ENCODE results near the gene LIFR. TPM values are rescaled to one million over a fixed set of nuclear protein-coding genes. Genes with fewer than 3 reads are reported as not detected.

The LIFR gene
- polyA plus RNA-seq, 1 donor, result 43.1 TPM

- DNase-seq (ENCODE audit: low read depth), result peak; percentile 25
These were observed 5.1 kb downstream of the LIFR start for GRCh38 chr5:38551030-38552017.

- no peak for DNase-seq (ENCODE audit: low read depth)
These were observed 8.2 kb downstream of the LIFR start for GRCh38 chr5:38548064-38548759.

DNA sequence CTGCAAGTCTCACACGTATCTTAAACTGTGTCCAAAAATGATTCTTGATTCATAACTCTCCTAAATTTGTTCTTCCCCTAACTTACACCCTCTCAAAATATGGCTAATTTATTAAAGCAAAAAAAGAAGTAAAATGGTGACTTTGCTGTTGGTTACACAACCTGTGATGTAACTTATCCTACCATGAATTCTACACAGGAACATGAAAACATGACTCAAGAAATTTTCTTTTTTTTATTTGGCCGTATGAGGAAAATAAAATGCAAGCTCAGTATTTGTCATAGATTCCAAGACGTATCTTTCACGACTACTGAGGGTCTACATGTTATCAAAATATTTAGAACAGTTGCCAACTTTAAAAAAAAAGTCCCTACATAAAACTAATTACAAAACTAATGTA is 9.2 kb downstream of the LIFR start:
- no peak for DNase-seq (ENCODE audit: low read depth)

GRCh38 chr5:38546691-38547146 is 9.7 kb downstream of the LIFR start:
- DNase-seq (ENCODE audit: low read depth), result no peak

DNA sequence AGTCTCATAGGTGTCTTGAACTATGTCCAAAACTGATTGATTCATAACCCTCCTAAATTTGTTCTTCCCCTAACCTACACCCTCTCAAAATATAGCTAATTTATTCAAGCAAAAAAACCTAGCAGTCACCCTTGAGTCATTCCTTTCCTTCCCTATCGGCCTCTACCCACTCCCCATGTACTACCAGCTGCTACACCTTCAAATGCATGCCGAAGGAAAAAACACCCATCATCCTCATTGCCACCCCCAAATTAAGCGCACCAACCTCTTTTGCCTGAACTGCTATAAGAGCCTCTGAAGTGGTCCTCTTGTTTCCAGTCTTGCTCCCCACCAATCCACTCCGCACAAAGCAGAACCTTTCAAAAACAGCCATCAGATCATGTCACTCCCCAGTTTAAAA is 12.6 kb downstream of the LIFR start:
- no peak for DNase-seq (ENCODE audit: low read depth)

DNA sequence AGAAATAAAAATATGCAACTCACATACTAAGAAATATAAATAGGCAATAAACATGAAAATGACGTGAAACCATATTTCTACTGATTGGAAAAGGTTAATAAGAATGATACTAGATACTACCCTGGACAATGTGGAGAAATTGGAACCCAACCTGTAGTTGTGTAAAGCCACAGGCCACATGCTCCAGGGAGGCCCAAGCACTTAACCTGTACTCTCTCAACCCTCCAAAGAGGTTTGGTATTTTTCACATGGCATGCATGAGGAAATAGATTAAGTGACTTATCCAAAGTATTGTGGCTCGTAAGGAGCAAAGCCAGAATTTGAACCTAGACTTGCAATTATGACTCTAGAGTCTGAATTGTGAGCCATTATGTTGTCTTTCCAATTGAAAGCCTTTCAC is 13.4 kb downstream of the LIFR start:
- no peak for DNase-seq (ENCODE audit: low read depth)

GRCh38 chr5:38541174-38541725 is 15.2 kb downstream of the LIFR start:
- no peak for DNase-seq (ENCODE audit: low read depth)

GRCh38 chr5:38540314-38540713 is 16.1 kb downstream of the LIFR start:
- DNase-seq (ENCODE audit: low read depth), result no peak

- DNase-seq (ENCODE audit: low read depth), result no peak
These were observed 18.3 kb downstream of the LIFR start for GRCh38 chr5:38538161-38538560.

DNA sequence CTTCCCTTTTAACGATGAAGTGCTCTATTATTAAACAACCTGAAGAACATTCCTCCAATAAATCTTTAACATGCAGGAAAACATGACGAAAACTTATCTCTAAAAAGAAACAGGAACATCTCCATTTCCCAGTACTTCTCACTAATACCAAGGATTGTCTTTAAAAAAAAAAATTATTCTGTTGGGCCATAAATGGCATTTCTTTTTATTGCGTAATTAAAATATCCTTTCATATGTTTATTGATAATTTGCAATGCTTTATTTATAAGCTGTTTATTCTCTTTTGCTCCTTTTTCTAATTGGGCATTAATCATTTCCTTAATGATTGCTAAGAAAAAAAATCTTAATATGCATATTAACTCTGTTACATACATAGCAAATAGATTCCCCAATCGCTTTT is 18.9 kb downstream of the LIFR start:
- no peak for DNase-seq (ENCODE audit: low read depth)

GRCh38 chr5:38536968-38537367 is 19.5 kb downstream of the LIFR start:
- no peak for DNase-seq (ENCODE audit: low read depth)

DNA sequence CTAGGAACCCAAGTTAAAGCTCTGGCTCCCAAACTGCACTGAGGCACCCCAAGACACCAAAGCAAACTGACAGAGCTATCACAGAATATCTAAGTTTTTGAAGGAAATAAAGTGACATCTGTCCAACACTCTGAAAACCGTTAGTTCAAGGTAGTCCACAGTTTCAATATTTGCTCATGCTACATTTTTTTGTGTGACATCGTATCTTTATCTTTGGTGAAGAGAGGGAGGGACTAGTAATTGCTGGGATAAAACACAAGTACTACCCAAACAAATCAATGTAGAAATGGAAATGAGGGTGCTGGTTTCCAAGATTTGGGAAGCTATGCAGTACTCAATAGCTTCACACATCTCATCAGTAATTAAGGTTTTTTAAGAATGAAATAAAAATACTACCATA is 20.6 kb downstream of the LIFR start:
- DNase-seq (ENCODE audit: low read depth), result no peak

GRCh38 chr5:38535248-38535750 is 21.1 kb downstream of the LIFR start:
- DNase-seq (ENCODE audit: low read depth), result no peak

DNA sequence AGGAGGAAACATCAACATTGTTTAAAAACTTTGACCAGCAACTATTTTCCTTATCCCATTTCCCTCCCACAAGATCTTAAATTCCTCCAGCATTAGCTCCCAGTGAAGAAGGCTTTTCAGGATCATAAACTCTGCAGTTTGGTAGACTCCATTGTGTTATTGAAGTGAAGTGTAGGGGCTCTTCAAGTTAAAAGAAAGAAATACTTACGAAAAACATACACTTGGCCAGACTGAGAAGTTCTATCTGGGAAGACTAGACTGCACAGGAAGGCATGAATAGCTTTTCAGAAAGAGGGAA is 22.3 kb downstream of the LIFR start:
- no peak for DNase-seq (ENCODE audit: low read depth)

GRCh38 chr5:38533286-38534155 is 22.9 kb downstream of the LIFR start:
- DNase-seq (ENCODE audit: low read depth), result no peak

DNA sequence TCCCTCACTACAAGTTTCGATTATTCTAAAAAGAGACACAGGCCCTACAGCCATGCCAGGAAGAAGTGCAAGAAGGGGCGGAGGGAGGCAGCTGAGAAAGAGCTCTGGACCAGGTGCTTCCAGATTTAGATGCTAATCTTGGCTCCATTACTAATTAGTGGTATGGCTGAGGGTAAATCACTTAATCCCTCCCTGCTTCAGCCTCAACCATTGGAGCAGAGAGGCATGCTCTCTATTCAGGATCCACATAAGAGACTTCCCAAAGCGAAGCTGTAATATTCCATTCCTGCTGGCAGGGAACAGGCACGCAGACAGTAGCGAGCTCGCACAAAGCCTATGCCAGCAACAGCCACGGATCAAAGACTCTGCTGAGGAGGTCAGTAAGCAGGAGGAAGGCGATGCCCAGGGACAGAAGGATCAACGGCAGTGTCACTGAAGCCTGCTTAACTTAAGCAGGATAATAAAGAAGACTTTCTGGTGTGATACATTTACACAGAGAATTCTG is 24.2 kb downstream of the LIFR start:
- DNase-seq (ENCODE audit: low read depth), result no peak

DNA sequence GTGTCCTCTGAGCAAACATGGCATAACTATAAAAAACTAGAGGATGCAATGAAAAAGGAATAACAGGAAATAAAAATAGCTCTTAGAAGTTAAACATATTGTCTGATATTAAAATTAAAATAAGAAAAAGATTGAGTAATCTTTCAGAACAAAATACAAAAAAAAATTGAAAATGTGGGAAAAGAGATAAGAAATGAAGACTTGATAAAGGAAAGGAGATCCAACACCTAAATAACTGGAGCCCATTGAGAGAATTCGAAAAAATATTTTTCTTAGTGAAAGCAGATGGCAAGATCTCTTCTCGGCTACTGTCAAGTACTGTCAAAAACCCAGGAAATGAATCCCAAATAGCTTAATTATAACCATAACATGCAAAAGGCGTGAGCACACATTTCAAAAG is 24.9 kb downstream of the LIFR start:
- DNase-seq (ENCODE audit: low read depth), result no peak

- no peak for DNase-seq (ENCODE audit: low read depth)
These were observed 26.3 kb downstream of the LIFR start for GRCh38 chr5:38529955-38530646.

GRCh38 chr5:38528162-38528703 is 28.2 kb downstream of the LIFR start:
- DNase-seq (ENCODE audit: low read depth), result no peak

GRCh38 chr5:38527475-38527874 is 29.0 kb downstream of the LIFR start:
- no peak for DNase-seq (ENCODE audit: low read depth)
